Natural killer cell (primary cell): ENCODE measurements around the gene MTA2. TPM values are rescaled to one million over a fixed set of nuclear protein-coding genes. Genes with fewer than 3 reads are reported as not detected.
"Not testable (repeated sequence)": the region's sequence is repeated elsewhere in the genome, so short reads cannot be mapped to it uniquely, and the experiment has no call there.

ENCODE experiments used
- ATAC-seq, 3 donors: fragments of 150-1000 bp in 2 of 3; fragments of 200-7000 bp in 1 of 3; cut with Tn5 transposase; 1 replicate in 1 of 3; 2 replicates in 2 of 3; pipeline ENCODE4 v1.10.0; 2021; ENCODE audit warnings: mild to moderate bottlenecking in 2 of 3, moderate library complexity in 2 of 3
- DNase-seq, 2 donors: peaks; one replicate each; pipeline versions ENCODE4 v3.0.0 to v3.0.0-alpha.2; 2013 to 2021; ENCODE audit warnings: mixed read lengths in 1 of 2
- H3K27ac ChIP-seq: one replicate; pipeline ENCODE4 v1.5.1; 2013; ENCODE audit warnings: mild to moderate bottlenecking, low read length
- H3K27me3 ChIP-seq: one replicate; pipeline ENCODE4 v1.6.1; 2013; ENCODE audit warnings: low read length; ENCODE audit not compliant: control insufficient read depth, insufficient read depth
- H3K36me3 ChIP-seq: one replicate; pipeline ENCODE4 v1.6.1; 2013; ENCODE audit warnings: low read length; ENCODE audit not compliant: control insufficient read depth, insufficient read depth
- H3K4me1 ChIP-seq: one replicate; pipeline ENCODE4 v1.6.1; 2013; ENCODE audit warnings: low read length; ENCODE audit not compliant: control insufficient read depth, insufficient read depth
- H3K4me3 ChIP-seq: one replicate; pipeline ENCODE4 v1.5.1; 2013; ENCODE audit warnings: low read length
- H3K9me3 ChIP-seq: one replicate; pipeline ENCODE4 v1.6.1; 2013; ENCODE audit warnings: low read length; ENCODE audit not compliant: control insufficient read depth, insufficient read depth
- H3K27ac Mint-ChIP-seq, 2 donors: one replicate each; pipeline ENCODE4 v1.8.0; 2022; ENCODE audit warnings: mild to moderate bottlenecking in 2 of 2, mixed read lengths in 2 of 2, moderate library complexity in 1 of 2
- H3K27me3 Mint-ChIP-seq, 2 donors: one replicate each; pipeline ENCODE4 v1.8.0; 2022; ENCODE audit warnings: low read depth in 2 of 2, mixed read lengths in 2 of 2
- H3K36me3 Mint-ChIP-seq: one replicate; pipeline ENCODE4 v1.8.0; 2022; ENCODE audit warnings: mixed read lengths
- H3K4me1 Mint-ChIP-seq, 2 donors: one replicate each; pipeline ENCODE4 v1.8.0; 2022; ENCODE audit warnings: mixed read lengths in 2 of 2
- H3K4me3 Mint-ChIP-seq: one replicate; pipeline ENCODE4 v1.8.0; 2022; ENCODE audit warnings: mild to moderate bottlenecking, moderate library complexity, mixed read lengths
- H3K9me3 Mint-ChIP-seq, 2 donors: one replicate each; pipeline ENCODE4 v1.8.0; 2022; ENCODE audit warnings: mixed read lengths in 2 of 2
- WGBS: methylation state at CpG from one replicate; pipeline ENCODE4 v1.1.7; 2013; ENCODE audit warnings: missing lambda C conversion rate; ENCODE audit not compliant: insufficient coverage; 5-methylcytosine and 5-hydroxymethylcytosine counted together
- intact Hi-C: fragments of 100-400 bp; cut with micrococcal nuclease; formaldehyde crosslinking; loops from one replicate; pipeline ENCODE4 v1.14.2; 2022
- total RNA-seq, 4 donors: library from RNA; stranded (reverse); fragments of 120-200 nt in 1 of 4; gene quantifications; one replicate each; pipeline versions ENCODE4 v1.2.3 to v1.2.4, GENCODE V29; 2013 to 2022
- TF ChIP-seq, protein P1 (sequence below): fragments of 200-600 bp; IDR thresholded peaks from one replicate; pipeline ENCODE4 v1.8.0; 2022; ENCODE audit warnings: antibody characterized with exemption

Gene MTA2
- total RNA-seq, 3 donors from 2014 or later (not counting 1 experiment from before 2014, with no cell fraction given), result 254 to 305 (median 259) TPM

DNA sequence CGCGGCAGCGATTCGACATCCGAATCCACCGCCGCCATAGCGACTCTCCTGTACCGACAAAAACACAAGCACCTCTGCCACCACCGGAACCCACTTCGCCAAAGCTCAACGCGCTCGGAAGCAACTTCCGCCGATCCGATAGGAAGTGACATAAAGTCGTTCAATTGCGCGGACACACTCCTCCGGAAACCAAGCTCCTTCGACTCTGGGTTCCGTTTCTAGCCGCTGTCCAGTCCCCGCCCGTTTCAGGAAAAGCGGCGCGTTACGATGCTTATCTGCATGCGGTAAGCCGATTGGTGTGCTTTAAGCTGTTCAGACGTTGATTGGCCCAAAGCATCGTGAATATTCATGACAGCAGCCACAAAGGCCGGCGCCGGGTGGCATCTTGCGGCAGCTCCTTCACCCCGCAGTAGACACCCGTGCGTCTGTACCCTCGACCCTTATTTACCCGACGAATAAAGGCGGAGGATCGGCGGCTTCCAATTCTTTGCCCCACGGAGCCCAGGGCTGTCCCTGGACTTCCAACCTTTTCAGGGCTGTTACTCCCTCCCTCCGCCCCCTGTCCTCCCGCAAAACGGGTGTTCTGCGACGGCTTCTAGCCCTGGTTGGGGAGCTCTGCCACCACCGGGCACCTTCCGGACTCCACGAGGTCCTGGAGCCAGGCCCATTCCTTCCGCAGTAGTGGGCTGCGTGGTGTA is 10.1 kb downstream of the MTA2 start, which contains the start of gene TUT1:
TSS of gene TUT1 (minus strand) at position 76 of the 698 bp plus-strand sequence. CDS start at position 38, 38 bp downstream.
- no peaks in the 10 kb centered on the region for H3K9me3 ChIP-seq
- intact Hi-C loops, result loop anchor here (1.0 to 5.0 kb wide), 9 partner anchors 8 to 291 kb away; partner anchors contain the start of genes BSCL2, C11orf98, CSKMT and GNG3
- H3K4me3 Mint-ChIP-seq, result peak within 1 kb of the TSS; percentile 98
- H3K27me3 Mint-ChIP-seq, result no peaks in the 10 kb centered on the region
- TF ChIP-seq, protein P1, sequence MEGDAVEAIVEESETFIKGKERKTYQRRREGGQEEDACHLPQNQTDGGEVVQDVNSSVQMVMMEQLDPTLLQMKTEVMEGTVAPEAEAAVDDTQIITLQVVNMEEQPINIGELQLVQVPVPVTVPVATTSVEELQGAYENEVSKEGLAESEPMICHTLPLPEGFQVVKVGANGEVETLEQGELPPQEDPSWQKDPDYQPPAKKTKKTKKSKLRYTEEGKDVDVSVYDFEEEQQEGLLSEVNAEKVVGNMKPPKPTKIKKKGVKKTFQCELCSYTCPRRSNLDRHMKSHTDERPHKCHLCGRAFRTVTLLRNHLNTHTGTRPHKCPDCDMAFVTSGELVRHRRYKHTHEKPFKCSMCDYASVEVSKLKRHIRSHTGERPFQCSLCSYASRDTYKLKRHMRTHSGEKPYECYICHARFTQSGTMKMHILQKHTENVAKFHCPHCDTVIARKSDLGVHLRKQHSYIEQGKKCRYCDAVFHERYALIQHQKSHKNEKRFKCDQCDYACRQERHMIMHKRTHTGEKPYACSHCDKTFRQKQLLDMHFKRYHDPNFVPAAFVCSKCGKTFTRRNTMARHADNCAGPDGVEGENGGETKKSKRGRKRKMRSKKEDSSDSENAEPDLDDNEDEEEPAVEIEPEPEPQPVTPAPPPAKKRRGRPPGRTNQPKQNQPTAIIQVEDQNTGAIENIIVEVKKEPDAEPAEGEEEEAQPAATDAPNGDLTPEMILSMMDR, result no peak
- H3K27me3 ChIP-seq, result no peaks in the 10 kb centered on the region
- peak within 1 kb of the TSS; percentile 90 for H3K27ac ChIP-seq
- peak within 1 kb of the TSS; percentile 94 to 97 for H3K27ac Mint-ChIP-seq
- peaks cover 32% of the 10 kb centered on the region for H3K4me1 ChIP-seq
- H3K9me3 Mint-ChIP-seq, result no peaks in the 10 kb centered on the region
- H3K36me3 Mint-ChIP-seq, result peaks cover 7% of the 10 kb centered on the region
- peak; percentile 91 to 99 for DNase-seq
- H3K4me3 ChIP-seq, result peak within 1 kb of the TSS; percentile 58
- WGBS, result under 1% methylated on average over 58 of the region's 58 CpGs
- peaks cover 40% of the 10 kb centered on the region for H3K36me3 ChIP-seq
- ATAC-seq, result peak; percentile 84 to 95 (median 87)
- peaks cover 32 to 40% of the 10 kb centered on the region in 2 donors for H3K4me1 Mint-ChIP-seq

DNA sequence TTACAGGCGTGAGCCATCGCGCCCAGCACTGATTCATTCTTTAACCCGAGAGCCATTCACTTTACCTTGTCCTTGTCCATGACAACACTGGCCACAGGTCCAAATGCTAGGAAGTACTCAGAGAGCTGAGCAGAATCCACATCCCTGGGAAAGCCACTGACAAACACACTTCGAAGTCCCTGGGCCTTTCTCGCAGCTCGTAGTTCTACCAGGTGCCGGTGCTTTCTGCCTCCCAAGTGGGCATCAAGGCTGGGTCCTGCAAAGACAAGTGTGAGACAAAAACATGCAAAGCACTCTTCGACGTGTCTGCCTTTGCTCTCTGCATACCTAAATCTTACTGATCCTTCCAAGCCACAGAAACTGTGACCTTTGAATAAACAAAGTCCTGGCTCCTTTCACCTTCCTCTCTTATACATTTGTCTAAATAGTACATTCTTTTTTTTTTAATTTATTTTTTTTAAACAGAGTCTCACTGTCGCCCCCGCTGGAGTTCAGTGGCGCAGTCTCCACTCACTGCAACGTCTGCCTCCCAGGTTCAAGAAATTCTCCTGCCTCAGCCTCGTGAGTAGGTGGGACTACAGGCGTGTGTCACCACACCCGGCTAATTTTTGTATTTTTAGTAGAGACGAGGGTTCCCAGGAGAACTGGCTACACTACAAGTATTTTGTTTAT is 12.6 kb downstream of the MTA2 start:
- no peaks in the 10 kb centered on the region for H3K27me3 Mint-ChIP-seq
- Histone ChIP-seq H3K36me3 (peaks cover 23% of the 10 kb centered on the region), H3K9me3 (no peaks in the 10 kb centered on the region), H3K4me3 (no peak overlapping the region), H3K4me1 (peaks cover 32% of the 10 kb centered on the region), H3K27ac (no peak overlapping the region), H3K27me3 (no peaks in the 10 kb centered on the region)
- ATAC-seq (no peak), DNase-seq (peak in 1 of 2 donors; percentile 43)
- peak overlapping the region; percentile 98 for H3K4me3 Mint-ChIP-seq
- intact Hi-C loops, result no loop called here
- TF ChIP-seq, protein P1, result no peak
- H3K36me3 Mint-ChIP-seq, result no peaks in the 10 kb centered on the region
- peak overlapping the region in 1 of 2 donors; percentile 97 for H3K27ac Mint-ChIP-seq
- H3K9me3 Mint-ChIP-seq, result no peaks in the 10 kb centered on the region
- peaks cover 27 to 34% of the 10 kb centered on the region in 2 donors for H3K4me1 Mint-ChIP-seq
- 79% methylated on average over 15 of the region's 18 CpGs for WGBS

DNA sequence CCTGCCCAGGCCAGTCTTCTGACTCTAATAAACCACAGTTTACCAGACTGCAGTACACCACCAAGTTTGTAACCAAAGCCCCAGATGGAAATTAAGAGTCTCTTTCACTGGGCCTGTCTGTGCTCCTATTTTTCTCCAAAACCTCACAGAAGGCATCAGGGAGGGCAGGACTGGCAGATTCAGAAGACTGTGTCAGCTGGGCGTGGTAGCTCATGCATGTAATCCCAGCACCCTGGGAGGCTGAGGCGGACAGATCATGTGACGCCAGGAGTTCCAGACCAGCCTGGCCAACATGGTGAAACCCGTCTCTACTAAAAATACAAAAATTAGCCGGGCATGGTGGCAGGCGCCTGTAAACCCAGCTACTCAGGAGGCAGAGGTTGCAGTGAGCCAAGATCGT is 16.3 kb downstream of the MTA2 start:
- H3K27ac ChIP-seq, H3K27me3 ChIP-seq, H3K27ac Mint-ChIP-seq, H3K4me1 ChIP-seq, H3K4me3 Mint-ChIP-seq, H3K4me1 Mint-ChIP-seq, H3K9me3 ChIP-seq, H3K27me3 Mint-ChIP-seq, H3K36me3 Mint-ChIP-seq, H3K9me3 Mint-ChIP-seq, DNase-seq, ATAC-seq, H3K4me3 ChIP-seq, intact Hi-C loops: not testable (repeated sequence)
- H3K36me3 ChIP-seq, result peaks cover 30% of the 10 kb centered on the region
- 98% methylated on average over 7 of the region's 7 CpGs for WGBS

DNA sequence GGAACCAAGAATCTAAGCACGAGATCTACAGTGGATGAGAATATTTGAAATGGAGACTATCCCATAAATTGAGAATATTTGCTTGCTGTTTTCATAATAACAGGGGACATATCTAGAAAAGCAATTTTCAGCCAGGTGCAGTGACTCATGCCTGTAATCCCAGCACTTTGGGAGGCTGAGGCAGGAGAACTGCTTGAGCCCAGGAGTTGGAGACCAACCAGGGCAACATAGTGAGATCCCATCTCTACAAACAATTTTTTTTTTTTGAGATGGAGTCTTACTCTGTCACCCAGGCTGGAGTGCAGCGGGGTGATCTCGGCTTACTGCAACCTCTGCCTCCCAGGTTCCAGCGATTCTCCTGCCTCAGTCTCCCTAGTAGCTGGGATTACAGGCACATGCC is 19.9 kb downstream of the MTA2 start:
- H3K4me3 ChIP-seq, H3K27ac Mint-ChIP-seq, H3K36me3 Mint-ChIP-seq, ATAC-seq, H3K27me3 Mint-ChIP-seq, DNase-seq, H3K4me1 Mint-ChIP-seq, H3K9me3 ChIP-seq, H3K27me3 ChIP-seq, intact Hi-C loops, H3K4me3 Mint-ChIP-seq, H3K27ac ChIP-seq, H3K9me3 Mint-ChIP-seq, H3K4me1 ChIP-seq: not testable (repeated sequence)
- 97% methylated on average over 4 of the region's 4 CpGs for WGBS
- peaks cover 36% of the 10 kb centered on the region for H3K36me3 ChIP-seq
